Measurements from ENCODE around the gene RNF17. TPM values are rescaled to one million over a fixed set of nuclear protein-coding genes. Genes with fewer than 3 reads are reported as not detected.
A peak's percentile ranks its signal among the peaks of the same experiment; 100 is the strongest.

Gene RNF17
- total RNA-seq, 1 experiment from 2014 or later: not detected

- no peak overlapping the region for H3K4me3 Mint-ChIP-seq (ENCODE audit: unreplicated experiment)
- DNase-seq (ENCODE audit: unreplicated experiment): peak; percentile 71
- peak overlapping the region; percentile 52 for H3K27ac Mint-ChIP-seq (ENCODE audit: low read depth, unreplicated experiment)
- no TSS peak for BruUV-seq (replicated peaks)
- CTCF ChIA-PET: interaction anchor here (0.6 to 1.3 kb wide), 5 partner anchors 9 to 28 kb away, joined by 3 to 7 read pairs (median 4); no protein-coding TSS in a partner anchor
- H3K27me3 Mint-ChIP-seq (ENCODE audit: insufficient read depth, unreplicated experiment): no peaks in the 10 kb centered on the region
- H3K9me3 Mint-ChIP-seq (ENCODE audit: unreplicated experiment): no peaks in the 10 kb centered on the region
- intact Hi-C loops (cut with micrococcal nuclease): loop anchor here (10.0 kb wide), 1 partner anchor 1098 kb away; no protein-coding TSS in a partner anchor
- POLR2A ChIA-PET: interaction anchor here (0.6 to 1.6 kb wide), 7 partner anchors 8 to 645 kb away, joined by 3 to 9 read pairs (median 3); no protein-coding TSS in a partner anchor
- H3K36me3 Mint-ChIP-seq (ENCODE audit: insufficient read depth, unreplicated experiment): no peaks in the 10 kb centered on the region
- H3K4me1 Mint-ChIP-seq (ENCODE audit: insufficient read depth, unreplicated experiment): peaks cover 18% of the 10 kb centered on the region
- TF ChIP-seq CTCF (IDR thresholded peaks at IDR 0.05; ENCODE audit: unreplicated experiment): no peak
Measured at GRCh38 chr13:24842549-24843274, 78.7 kb downstream of the RNF17 start.

GRCh38 chr13:24851546-24851945 lies 87.6 kb downstream of the RNF17 start:
- BruUV-seq (replicated peaks): no TSS peak
- CTCF ChIA-PET: interaction anchor here (0.7 to 1.3 kb wide), 4 partner anchors 9 to 69 kb away, joined by 3 to 4 read pairs (median 4); no protein-coding TSS in a partner anchor
- POLR2A ChIA-PET: interaction anchor here (0.6 to 6.6 kb wide), 14 partner anchors 9 to 339 kb away, joined by 3 to 34 read pairs (median 4); partner anchors contain the start of gene PARP4
- peak overlapping the region; percentile 56 for H3K4me3 Mint-ChIP-seq (ENCODE audit: unreplicated experiment)
- H3K36me3 Mint-ChIP-seq (ENCODE audit: insufficient read depth, unreplicated experiment): no peaks in the 10 kb centered on the region
- H3K27me3 Mint-ChIP-seq (ENCODE audit: insufficient read depth, unreplicated experiment): no peaks in the 10 kb centered on the region
- TF ChIP-seq CTCF (IDR thresholded peaks at IDR 0.05; ENCODE audit: unreplicated experiment): no peak
- peaks cover 15% of the 10 kb centered on the region for H3K4me1 Mint-ChIP-seq (ENCODE audit: insufficient read depth, unreplicated experiment)
- intact Hi-C loops (cut with micrococcal nuclease): loop anchor here (5.0 kb wide), 1 partner anchor 71 kb away; a partner anchor contains a TSS
- DNase-seq (ENCODE audit: unreplicated experiment): peak; percentile 73
- peak overlapping the region; percentile 97 for H3K27ac Mint-ChIP-seq (ENCODE audit: low read depth, unreplicated experiment)
- H3K9me3 Mint-ChIP-seq (ENCODE audit: unreplicated experiment): no peaks in the 10 kb centered on the region

- Mint-ChIP-seq H3K4me1 (ENCODE audit: insufficient read depth, unreplicated experiment) (peaks cover 15% of the 10 kb centered on the region), H3K27me3 (ENCODE audit: insufficient read depth, unreplicated experiment) (no peaks in the 10 kb centered on the region), H3K27ac (ENCODE audit: low read depth, unreplicated experiment) (peak overlapping the region; percentile 19), H3K36me3 (ENCODE audit: insufficient read depth, unreplicated experiment) (no peaks in the 10 kb centered on the region), H3K9me3 (ENCODE audit: unreplicated experiment) (no peaks in the 10 kb centered on the region), H3K4me3 (ENCODE audit: unreplicated experiment) (no peak overlapping the region)
- POLR2A ChIA-PET: interaction anchor here (0.7 to 6.6 kb wide), 7 partner anchors 9 to 814 kb away, joined by 3 to 34 read pairs (median 4); no protein-coding TSS in a partner anchor
- no peak for TF ChIP-seq CTCF (IDR thresholded peaks at IDR 0.05; ENCODE audit: unreplicated experiment)
- intact Hi-C loops (cut with micrococcal nuclease): loop anchor here (5.0 kb wide), 1 partner anchor 68 kb away; a partner anchor contains a TSS
- peak; percentile 75 for DNase-seq (ENCODE audit: unreplicated experiment)
- CTCF ChIA-PET: no interaction called here
- no TSS peak for BruUV-seq (replicated peaks)
Measured at GRCh38 chr13:24854311-24854710, 90.3 kb downstream of the RNF17 start.

- intact Hi-C loops (cut with micrococcal nuclease): no loop called here
- H3K27ac Mint-ChIP-seq (ENCODE audit: low read depth, unreplicated experiment): no peak overlapping the region
- no TSS peak for BruUV-seq (replicated peaks)
- POLR2A ChIA-PET: interaction anchor here (0.6 to 1.2 kb wide), 2 partner anchors 70 to 119 kb away, joined by 3 read pairs; no protein-coding TSS in a partner anchor
- CTCF ChIA-PET: interaction anchor here (1.0 kb wide), 1 partner anchor 14 kb away, joined by 3 read pairs; no protein-coding TSS in a partner anchor
- H3K27me3 Mint-ChIP-seq (ENCODE audit: insufficient read depth, unreplicated experiment): no peaks in the 10 kb centered on the region
- no peak overlapping the region for H3K4me3 Mint-ChIP-seq (ENCODE audit: unreplicated experiment)
- no peak for TF ChIP-seq CTCF (IDR thresholded peaks at IDR 0.05; ENCODE audit: unreplicated experiment)
- no peaks in the 10 kb centered on the region for H3K9me3 Mint-ChIP-seq (ENCODE audit: unreplicated experiment)
- DNase-seq (ENCODE audit: unreplicated experiment): no peak
- peaks cover 9% of the 10 kb centered on the region for H3K4me1 Mint-ChIP-seq (ENCODE audit: insufficient read depth, unreplicated experiment)
- H3K36me3 Mint-ChIP-seq (ENCODE audit: insufficient read depth, unreplicated experiment): no peaks in the 10 kb centered on the region
Measured at GRCh38 chr13:24858953-24859352, 95.0 kb downstream of the RNF17 start.

All from MCF 10A (cell line).